Caco-2 (cell line): ENCODE data around the gene KATNAL2. TPM values are rescaled to one million over a fixed set of nuclear protein-coding genes. Genes with fewer than 3 reads are reported as not detected.
A peak's percentile ranks its signal among the peaks of the same experiment; 100 is the strongest.

Experiments used
- BruUV-seq: library from RNA; stranded (reverse); fragments of 400-500 nt; replicated peaks from 2 replicates; lab custom pipeline; 2021; lab: Mats Ljungman, UMichigan
- CTCF ChIA-PET: fragments of 300-600 bp; sonication (Branson Sonifier 250); formaldehyde crosslinking; loops from one replicate; lab custom pipeline; 2022; ENCODE audit warnings: antibody characterized with exemption; lab: Charles Lee
- POLR2A ChIA-PET: fragments of 300-600 bp; sonication (Branson Sonifier 250); formaldehyde crosslinking; loops from one replicate; lab custom pipeline; 2022; ENCODE audit warnings: antibody characterized with exemption; lab: Charles Lee
- DNase-seq, 2 experiments: peaks; one replicate each; pipeline versions ENCODE4 v3.0.0 to v3.0.0-alpha.2; 2020 to 2022
- H3K27me3 ChIP-seq: replicated peaks from 2 replicates; pipeline ENCODE4 v1.6.0; 2011; ENCODE audit warnings: low read length; ENCODE audit not compliant: control insufficient read depth, insufficient read depth
- H3K36me3 ChIP-seq: 2 replicates; pipeline ENCODE4 v1.5.1; 2011; ENCODE audit warnings: low read length; ENCODE audit not compliant: control insufficient read depth, insufficient read depth
- H3K4me1 ChIP-seq: fragments of 250-450 bp; sonication (Bioruptor Pico); 2 replicates; pipeline ENCODE4 v1.5.1; 2020; ENCODE audit warnings: mild to moderate bottlenecking
- H3K4me3 ChIP-seq: 2 replicates; pipeline ENCODE4 v1.5.1; 2011; ENCODE audit warnings: low read depth, mild to moderate bottlenecking, control low read depth, low read length
- H3K9me3 ChIP-seq: fragments of 250-450 bp; sonication (Bioruptor Pico); 2 replicates; pipeline ENCODE4 v1.5.1; 2020; ENCODE audit warnings: mild to moderate bottlenecking, moderate library complexity
- H3K27ac Mint-ChIP-seq: one replicate; pipeline ENCODE4 v1.8.0; 2022; ENCODE audit warnings: mixed read lengths; ENCODE audit not compliant: unreplicated experiment
- H3K27me3 Mint-ChIP-seq: one replicate; pipeline ENCODE4 v1.8.0; 2022; ENCODE audit warnings: mixed read lengths; ENCODE audit not compliant: insufficient read depth, unreplicated experiment
- H3K36me3 Mint-ChIP-seq: one replicate; pipeline ENCODE4 v1.8.0; 2022; ENCODE audit warnings: mild to moderate bottlenecking, mixed read lengths; ENCODE audit not compliant: insufficient read depth, unreplicated experiment
- H3K4me1 Mint-ChIP-seq: one replicate; pipeline ENCODE4 v1.8.0; 2022; ENCODE audit warnings: low read depth, mixed read lengths; ENCODE audit not compliant: unreplicated experiment
- H3K4me3 Mint-ChIP-seq: one replicate; pipeline ENCODE4 v1.8.0; 2022; ENCODE audit warnings: mild to moderate bottlenecking, moderate library complexity, mixed read lengths; ENCODE audit not compliant: unreplicated experiment
- H3K9me3 Mint-ChIP-seq: one replicate; pipeline ENCODE4 v1.8.0; 2022; ENCODE audit warnings: mixed read lengths; ENCODE audit not compliant: unreplicated experiment
- CTCF ChIP-seq, 2 experiments: fragments of 200-600 bp in 1 of 2; IDR thresholded peaks; 1 replicate in 1 of 2; 2 replicates in 1 of 2; pipeline versions ENCODE4 v1.5.1 to v1.8.0; 2011 to 2022; ENCODE audit warnings: antibody characterized with exemption in 1 of 2, control low read depth in 1 of 2, inconsistent platforms in 1 of 2, low read depth in 1 of 2, low read length in 1 of 2, mild to moderate bottlenecking in 1 of 2, moderate library complexity in 1 of 2; ENCODE audit not compliant: insufficient read depth in 1 of 2, severe bottlenecking in 1 of 2, unreplicated experiment in 1 of 2
- intact Hi-C: fragments of 100-400 bp; cut with micrococcal nuclease; formaldehyde crosslinking; loops from one replicate; pipeline ENCODE4 v1.10.0; 2022; ENCODE audit not compliant: unreplicated experiment
- total RNA-seq: library from RNA; stranded (reverse); gene quantifications from 2 replicates; pipeline ENCODE4 v1.2.3, GENCODE V29; 2022

Gene KATNAL2
- total RNA-seq, 1 experiment from 2014 or later, result not detected

GRCh38 chr18:46920653-46921052, 3.3 kb downstream of the KATNAL2 start:
- H3K27me3 Mint-ChIP-seq, result no peaks in the 10 kb centered on the region
- H3K4me3 Mint-ChIP-seq, result no peak overlapping the region
- no peaks in the 10 kb centered on the region for H3K36me3 Mint-ChIP-seq
- no peaks in the 10 kb centered on the region for H3K9me3 ChIP-seq
- ChIA-PET CTCF (no interaction called here), POLR2A (no interaction called here)
- H3K36me3 ChIP-seq, result no peaks in the 10 kb centered on the region
- no peak for DNase-seq
- H3K4me1 ChIP-seq, result no peaks in the 10 kb centered on the region
- intact Hi-C loops, result no loop called here
- H3K9me3 Mint-ChIP-seq, result no peaks in the 10 kb centered on the region
- no peaks in the 10 kb centered on the region for H3K27me3 ChIP-seq
- no peak overlapping the region for H3K27ac Mint-ChIP-seq
- BruUV-seq, result no TSS peak
- TF ChIP-seq CTCF (IDR thresholded peaks at IDR 0.05; ENCODE audit: insufficient read depth in 1 of 2, low read depth in 1 of 2, low read length in 1 of 2, severe bottlenecking in 1 of 2, unreplicated experiment in 1 of 2), result no peak
- no peak overlapping the region for H3K4me3 ChIP-seq
- H3K4me1 Mint-ChIP-seq, result no peaks in the 10 kb centered on the region

- no peaks in the 10 kb centered on the region for H3K4me1 ChIP-seq
- no peak overlapping the region for H3K4me3 ChIP-seq
- POLR2A ChIA-PET, result no interaction called here
- TF ChIP-seq CTCF (IDR thresholded peaks at IDR 0.05; ENCODE audit: insufficient read depth in 1 of 2, low read depth in 1 of 2, low read length in 1 of 2, severe bottlenecking in 1 of 2, unreplicated experiment in 1 of 2), result no peak
- no peak overlapping the region for H3K27ac Mint-ChIP-seq
- peak in 1 of 2 experiments; percentile 7 for DNase-seq
- H3K27me3 ChIP-seq, result no peaks in the 10 kb centered on the region
- no peaks in the 10 kb centered on the region for H3K36me3 ChIP-seq
- H3K4me1 Mint-ChIP-seq, result no peaks in the 10 kb centered on the region
- CTCF ChIA-PET, result no interaction called here
- no TSS peak for BruUV-seq
- intact Hi-C loops, result no loop called here
- no peaks in the 10 kb centered on the region for H3K9me3 Mint-ChIP-seq
- H3K4me3 Mint-ChIP-seq, result no peak overlapping the region
- H3K27me3 Mint-ChIP-seq, result no peaks in the 10 kb centered on the region
- H3K9me3 ChIP-seq, result no peaks in the 10 kb centered on the region
- no peaks in the 10 kb centered on the region for H3K36me3 Mint-ChIP-seq
These were observed 22.0 kb downstream of the KATNAL2 start for GRCh38 chr18:46939337-46939963.

GRCh38 chr18:46939998-46940571, 22.7 kb downstream of the KATNAL2 start:
- no TSS peak for BruUV-seq
- ChIA-PET POLR2A (no interaction called here), CTCF (no interaction called here)
- TF ChIP-seq CTCF (IDR thresholded peaks at IDR 0.05; ENCODE audit: insufficient read depth in 1 of 2, low read depth in 1 of 2, low read length in 1 of 2, severe bottlenecking in 1 of 2, unreplicated experiment in 1 of 2), result no peak
- H3K27ac Mint-ChIP-seq, result no peak overlapping the region
- Histone ChIP-seq H3K27me3 (no peaks in the 10 kb centered on the region), H3K4me3 (no peak overlapping the region), H3K9me3 (no peaks in the 10 kb centered on the region), H3K4me1 (no peaks in the 10 kb centered on the region), H3K36me3 (no peaks in the 10 kb centered on the region)
- no peaks in the 10 kb centered on the region for H3K36me3 Mint-ChIP-seq
- H3K27me3 Mint-ChIP-seq, result no peaks in the 10 kb centered on the region
- H3K4me1 Mint-ChIP-seq, result no peaks in the 10 kb centered on the region
- H3K4me3 Mint-ChIP-seq, result no peak overlapping the region
- intact Hi-C loops, result no loop called here
- no peaks in the 10 kb centered on the region for H3K9me3 Mint-ChIP-seq
- DNase-seq, result no peak
